HG03565 (cell line): ENCODE results near the gene RPS27L.

Source experiments
- ATAC-seq: cut with Tn5 transposase; IDR thresholded peaks from one replicate; pipeline ENCODE4 v1.9.1; 2021; ENCODE audit warnings: mild to moderate bottlenecking, moderate library complexity; ENCODE audit not compliant: unreplicated experiment

Gene RPS27L

DNA sequence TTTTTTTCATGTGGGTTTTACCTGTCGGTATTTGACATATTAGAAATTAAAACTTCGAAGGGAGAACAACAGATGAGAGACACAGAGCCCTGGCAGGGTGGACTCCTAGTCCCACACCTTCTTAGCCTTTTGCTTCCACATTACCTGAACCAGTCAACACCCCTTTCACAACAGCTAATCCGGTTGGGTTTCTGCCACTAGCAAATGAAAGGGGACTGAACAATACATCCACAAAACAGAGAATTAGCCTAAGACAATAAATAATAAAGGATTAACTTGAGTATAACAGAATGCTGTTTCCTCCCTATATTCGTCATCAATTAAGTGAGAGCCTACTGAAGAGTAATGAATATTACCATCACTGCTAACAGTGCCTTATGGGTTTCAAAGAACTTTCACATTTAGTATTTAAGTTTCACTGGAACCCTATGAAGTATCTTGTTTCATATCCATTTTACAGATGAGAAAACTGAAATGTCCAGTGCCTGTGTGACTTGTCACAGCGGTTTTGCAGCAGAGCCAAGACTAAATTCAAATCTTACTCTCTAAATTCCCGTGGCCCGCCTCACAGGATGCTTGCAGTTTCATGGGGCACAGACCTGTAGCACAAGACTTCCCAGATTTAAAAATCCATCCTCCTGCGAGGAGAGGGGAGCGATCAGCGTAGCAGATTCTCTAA is 31.1 kb upstream of the RPS27L start:
- no peak for ATAC-seq

GRCh38 chr15:63187589-63188226 is 30.4 kb upstream of the RPS27L start:
- ATAC-seq, result no peak

DNA sequence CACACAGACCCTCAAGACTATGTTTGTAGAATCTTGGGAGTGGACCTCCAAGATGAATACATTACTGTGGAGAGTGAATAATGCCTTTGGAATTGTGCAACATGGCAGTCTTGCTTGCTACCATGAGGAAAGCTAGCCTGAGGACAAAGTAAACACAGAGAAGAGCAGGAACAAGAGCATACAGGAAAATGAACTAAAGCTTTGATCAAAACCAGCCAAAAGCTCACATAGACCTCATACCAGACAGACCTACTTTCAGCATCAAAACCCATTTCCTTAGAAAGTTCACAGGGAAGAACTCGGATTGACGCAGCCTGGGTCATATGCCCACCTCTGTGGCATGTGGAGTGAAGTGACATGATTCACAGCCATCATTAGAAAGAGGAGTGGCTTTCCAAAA is 28.8 kb upstream of the RPS27L start:
- no peak for ATAC-seq

DNA sequence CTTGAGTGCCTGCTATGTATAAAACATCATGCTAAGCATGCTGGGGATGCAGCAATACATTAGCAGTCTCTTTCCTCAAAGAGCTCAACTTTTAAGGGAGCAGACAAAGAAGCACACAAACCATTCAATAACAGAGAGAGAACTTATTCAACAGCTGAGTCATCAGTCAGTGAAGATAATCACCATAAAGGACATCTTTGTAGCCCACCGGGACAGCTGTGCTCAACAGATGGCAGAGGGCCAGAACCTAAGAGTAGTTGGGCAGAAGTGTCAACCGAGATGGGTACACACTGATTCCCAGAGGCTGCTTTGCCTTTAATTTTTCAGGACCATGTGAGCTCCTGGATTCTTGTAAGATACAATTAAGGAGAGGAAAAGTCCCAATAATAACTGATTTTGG is 27.9 kb upstream of the RPS27L start:
- no peak for ATAC-seq

DNA sequence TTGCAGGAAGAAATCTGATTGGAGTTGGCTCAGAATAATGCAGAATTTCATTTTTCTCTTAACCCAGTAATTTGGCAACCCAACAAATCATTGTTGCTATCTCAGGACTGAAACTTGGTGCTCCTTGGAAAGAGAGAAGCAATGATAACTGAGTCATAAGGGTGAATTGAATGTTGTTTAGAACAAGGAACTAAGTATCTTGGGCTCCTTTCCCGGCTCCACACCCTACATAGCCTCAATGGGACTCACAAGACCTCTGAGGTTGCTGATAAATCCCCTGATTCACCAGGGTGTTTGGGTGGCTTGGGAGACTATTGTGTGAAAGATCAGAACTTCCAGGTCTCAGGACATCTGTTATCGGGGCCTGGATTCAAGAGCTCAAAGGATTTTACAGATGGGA is 24.4 kb upstream of the RPS27L start:
- ATAC-seq, result no peak

DNA sequence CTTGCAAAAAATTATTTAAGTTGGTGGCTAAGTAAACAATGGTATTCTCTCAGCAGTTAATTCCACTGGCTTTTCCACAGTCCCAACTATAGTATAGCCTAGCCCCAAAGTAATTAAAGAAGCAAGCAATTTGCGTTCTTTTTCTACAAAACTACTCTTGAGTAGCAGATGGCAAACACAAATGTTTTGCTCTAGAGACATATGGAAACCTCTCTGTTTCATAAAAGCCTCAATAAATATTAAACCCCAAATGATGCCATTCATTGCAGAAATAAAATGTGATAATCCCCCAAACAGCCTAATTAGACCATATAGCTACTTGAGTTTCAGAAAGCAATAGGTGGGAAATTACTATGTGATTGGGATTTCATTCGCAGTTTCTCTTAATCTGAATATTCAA is 23.5 kb upstream of the RPS27L start:
- ATAC-seq, result no peak

DNA sequence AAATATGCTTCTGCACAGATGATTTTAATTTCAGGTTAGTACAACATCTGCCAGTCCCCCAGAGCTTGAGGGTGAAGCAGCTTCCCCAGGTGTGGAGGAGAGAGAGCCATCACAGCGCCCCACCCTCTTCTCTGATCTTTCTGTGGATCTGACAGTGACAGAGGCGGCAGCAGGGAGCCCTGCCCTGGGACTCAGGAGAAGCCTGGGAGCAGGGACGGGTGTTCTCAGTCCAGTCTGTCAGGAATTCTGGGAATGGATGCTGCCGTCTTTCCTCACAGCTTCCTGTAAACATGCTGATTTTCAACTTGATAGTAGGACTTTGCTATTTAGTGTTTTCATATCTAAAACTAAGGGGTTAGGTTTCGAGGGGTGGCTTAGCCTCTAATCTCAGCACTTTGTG is 20.8 kb upstream of the RPS27L start:
- no peak for ATAC-seq

- ATAC-seq, result no peak
These were observed 19.0 kb upstream of the RPS27L start for GRCh38 chr15:63176302-63176701.

GRCh38 chr15:63172851-63173451 is 15.7 kb upstream of the RPS27L start:
- no peak for ATAC-seq

DNA sequence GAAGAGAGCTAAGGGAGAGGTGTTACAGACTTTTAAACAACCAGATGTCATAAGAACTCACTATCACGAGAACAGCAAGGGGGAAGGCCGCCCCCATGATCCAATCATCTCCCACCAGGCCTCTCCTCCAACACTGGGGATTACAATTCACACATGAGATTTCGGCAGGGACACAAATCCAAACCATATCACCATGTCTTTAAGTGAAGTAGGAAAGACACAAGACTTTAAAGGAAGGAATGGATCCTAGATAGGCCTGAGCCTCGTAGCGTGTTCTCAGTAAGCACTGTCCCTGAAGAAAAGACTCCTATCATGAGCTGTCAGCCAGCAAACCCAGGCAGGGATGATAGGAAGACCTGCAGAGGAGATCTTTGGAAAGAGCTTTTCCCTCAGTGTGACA is 15.1 kb upstream of the RPS27L start:
- no peak for ATAC-seq

DNA sequence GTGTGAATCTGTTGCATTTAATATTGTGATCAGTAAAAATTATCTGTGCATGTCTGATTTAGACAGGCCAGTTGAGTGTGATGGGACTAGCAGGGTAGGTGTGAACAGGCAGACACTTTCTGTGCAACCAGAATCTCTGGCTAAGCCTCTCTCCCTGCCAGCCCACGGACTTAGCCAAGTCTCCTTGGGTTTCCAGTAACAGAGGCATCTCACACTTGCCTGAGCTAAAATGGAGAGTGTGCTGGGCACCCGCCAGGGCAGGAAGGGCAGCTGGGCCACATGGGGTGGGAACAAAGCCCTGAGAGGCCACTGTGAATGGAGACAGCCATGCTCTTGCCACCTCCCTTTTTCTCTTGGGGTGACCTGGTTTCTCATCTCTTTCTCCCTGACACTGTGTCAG is 12.5 kb upstream of the RPS27L start:
- no peak for ATAC-seq

GRCh38 chr15:63166219-63166618 is 8.9 kb upstream of the RPS27L start:
- ATAC-seq, result no peak

- no peak for ATAC-seq
These were observed 8.0 kb upstream of the RPS27L start for GRCh38 chr15:63165166-63165859.

GRCh38 chr15:63163217-63163616 is 5.9 kb upstream of the RPS27L start:
- ATAC-seq, result no peak

- no peak for ATAC-seq
These were observed 3.4 kb upstream of the RPS27L start for GRCh38 chr15:63160638-63161037.

DNA sequence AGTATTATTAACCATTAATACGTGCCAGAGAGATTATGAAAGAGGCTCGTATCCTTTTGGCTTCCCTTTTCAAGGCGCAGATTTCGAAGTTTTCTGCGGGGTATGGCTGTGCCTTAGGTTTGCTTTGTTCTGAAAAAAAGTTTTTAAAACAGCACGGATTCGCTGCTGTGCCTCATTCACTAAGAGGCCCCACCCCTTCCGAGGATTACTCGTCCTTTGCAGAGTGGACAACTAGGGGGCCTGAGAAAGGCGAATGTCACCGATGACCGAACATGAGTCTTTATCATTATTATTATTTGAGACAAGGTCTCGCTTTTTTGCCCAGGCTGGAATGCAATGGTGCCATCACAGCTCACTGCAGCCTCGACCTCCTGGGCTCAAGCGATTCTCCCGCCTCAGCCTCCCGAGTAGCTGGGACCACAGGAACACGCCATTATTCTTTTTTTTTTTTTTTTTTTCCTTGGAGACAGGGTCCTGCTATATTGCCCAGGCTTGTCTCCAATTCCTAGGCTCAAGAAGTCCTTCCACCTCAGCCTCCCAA is 684 bp upstream of the RPS27L start:
- no peak for ATAC-seq

GRCh38 chr15:63156755-63157117 is 541 bp downstream of the RPS27L start:
- ATAC-seq, result peak; percentile 8

GRCh38 chr15:63156086-63156710 is 1.1 kb downstream of the RPS27L start:
- ATAC-seq, result no peak

- ATAC-seq, result no peak
These were observed 1.8 kb downstream of the RPS27L start for GRCh38 chr15:63155486-63155885.

GRCh38 chr15:63151665-63152064 is 5.6 kb downstream of the RPS27L start:
- no peak for ATAC-seq

- no peak for ATAC-seq
These were observed 10.6 kb downstream of the RPS27L start for GRCh38 chr15:63146684-63147083.
